Spleen (tissue), 11 donors: ENCODE measurements around the gene TRMT13. TPM values are rescaled to one million over a fixed set of nuclear protein-coding genes. Genes with fewer than 3 reads are reported as not detected.

Experiments
- DNase-seq: peaks from one replicate; pipeline ENCODE4 v3.0.0-alpha.2; 2020
- H3K27ac ChIP-seq, 8 donors: fragments of 200-600 bp; sonication (generic) in 7 of 8; 1 replicate in 4 of 8; 2 replicates in 4 of 8; pipeline versions ENCODE4 v1.5.0 to v1.8.0; 2016 to 2021; ENCODE audit warnings: inconsistent platforms in 4 of 8, mild to moderate bottlenecking in 4 of 8, moderate library complexity in 1 of 8
- H3K27me3 ChIP-seq, 7 donors: fragments of 200-600 bp; sonication (generic) in 6 of 7; replicated peaks in 1 of 7; 1 replicate in 4 of 7; 2 replicates in 3 of 7; pipeline versions ENCODE4 v1.5.0 to v1.8.0; 2016 to 2021; ENCODE audit warnings: inconsistent platforms in 3 of 7, mild to moderate bottlenecking in 1 of 7
- H3K36me3 ChIP-seq, 6 donors: fragments of 200-600 bp; sonication (generic) in 5 of 6; 1 replicate in 4 of 6; 2 replicates in 2 of 6; pipeline versions ENCODE4 v1.5.0 to v1.8.0; 2016 to 2021; ENCODE audit warnings: inconsistent platforms in 2 of 6
- H3K4me1 ChIP-seq, 6 donors: fragments of 200-600 bp; sonication (generic) in 5 of 6; 1 replicate in 3 of 6; 2 replicates in 3 of 6; pipeline versions ENCODE4 v1.5.0 to v1.8.0; 2016 to 2021; ENCODE audit warnings: inconsistent platforms in 3 of 6
- H3K4me3 ChIP-seq, 8 donors: fragments of 200-600 bp; sonication (generic) in 7 of 8; 1 replicate in 4 of 8; 2 replicates in 4 of 8; pipeline versions ENCODE4 v1.5.0 to v1.8.0; 2016 to 2021; ENCODE audit warnings: inconsistent platforms in 4 of 8, mild to moderate bottlenecking in 4 of 8, moderate library complexity in 2 of 8
- H3K9me3 ChIP-seq, 8 donors: fragments of 200-600 bp; sonication (generic) in 7 of 8; 1 replicate in 4 of 8; 2 replicates in 4 of 8; pipeline versions ENCODE4 v1.5.0 to v1.8.0; 2016 to 2021; ENCODE audit warnings: inconsistent platforms in 4 of 8
- CTCF ChIP-seq, 11 experiments: fragments of 200-600 bp in 7 of 11; fragments of 450-650 bp in 4 of 11; sonication (generic) in 4 of 11; IDR thresholded peaks in 8 of 11; conservative IDR thresholded peaks in 3 of 11; 1 replicate in 7 of 11; 2 replicates in 4 of 11; pipeline versions ENCODE4 v1.4.0 to v1.8.0; 2016 to 2021; ENCODE audit warnings: antibody characterized with exemption in 11 of 11, inconsistent platforms in 4 of 11, mild to moderate bottlenecking in 1 of 11
- POLR2A ChIP-seq, 3 donors: fragments of 450-650 bp; IDR thresholded peaks; one replicate each; pipeline ENCODE4 v1.5.1; 2017; ENCODE audit warnings: antibody characterized with exemption in 3 of 3, mild to moderate bottlenecking in 1 of 3
- POLR2AphosphoS5 ChIP-seq, 3 donors: sonication (generic); formaldehyde crosslinking; IDR thresholded peaks; one replicate each; pipeline ENCODE4 v1.5.1; 2017; ENCODE audit warnings: antibody characterized with exemption in 3 of 3
- WGBS, 5 donors: extraction: QIAGEN DNeasy Blood & Tissue Kit in 3 of 5; methylation state at CpG; one replicate each; pipeline versions ENCODE4 v1.1.5 to v1.1.7; 2013 to 2018; 5-methylcytosine and 5-hydroxymethylcytosine counted together
- intact Hi-C: fragments of 100-400 bp; cut with DNase I; formaldehyde crosslinking; loops from one replicate; pipeline ENCODE4 v1.15.0; 2023; ENCODE audit warnings: low total_unique reads
- polyA plus RNA-seq, 3 donors: library from polyadenylated mRNA; stranded (reverse); fragments of 200-250 nt; gene quantifications; one replicate each; pipeline ENCODE4 v1.2.1, GENCODE V29; 2013
- total RNA-seq, 7 donors: library from RNA; depleted of rRNA in 3 of 7; stranded (reverse); fragments of >200 nt in 3 of 7; fragmentation: NEBNext Ultra II Directional in 4 of 7; extraction: Animal tissue kit (Norgen Biotek cat#: 25700) in 4 of 7; gene quantifications; one replicate each; pipeline versions ENCODE4 v1.1.0 to v1.2.1, GENCODE V29; 2016 to 2021
- donor health status: healthy with polysubstance abuse.
- donor health status: DM: no; HTN: no; CAD: no; lungs with moderate emphysema.
- donor health status: DM: no; HTN: no; CAD: no.
- donor health status: Bipolar disorder and iron deficiency.
- donor health status: healthy.
- donor health status: DM: no; HTN: no; CAD: no.
- donor health status: DM: yes; HTN: yes; CAD: no.

The TRMT13 gene
- total and polyA plus RNA-seq, 10 donors, result 14.0 to 37.6 (median 21.6) TPM

- H3K4me1 ChIP-seq, result peaks cover 0 to 6% (median 1%) of the 10 kb centered on the region in 6 donors
- no peak for TF ChIP-seq POLR2AphosphoS5 (IDR thresholded peaks at IDR 0.05)
- TF ChIP-seq POLR2A (IDR thresholded peaks at IDR 0.05), result no peak
- no peak for TF ChIP-seq CTCF (IDR thresholded peaks at IDR 0.05 in 8 of 11, conservative IDR thresholded peaks at IDR 0.05 in 3 of 11)
- no peak for DNase-seq
- intact Hi-C loops, result no loop called here
- no peak overlapping the region for H3K4me3 ChIP-seq
- 88 to 94% (median 90%) methylated on average over 4 of the region's 4 CpGs for WGBS, 5 donors
- peaks cover 0 to 98% (median 91%) of the 10 kb centered on the region in 6 donors for H3K36me3 ChIP-seq
- H3K27ac ChIP-seq, result no peak overlapping the region
- no peaks in the 10 kb centered on the region for H3K27me3 ChIP-seq
- H3K9me3 ChIP-seq, result no peaks in the 10 kb centered on the region
Observed at GRCh38 chr1:100141192-100141591, 8.2 kb downstream of the TRMT13 start.

DNA sequence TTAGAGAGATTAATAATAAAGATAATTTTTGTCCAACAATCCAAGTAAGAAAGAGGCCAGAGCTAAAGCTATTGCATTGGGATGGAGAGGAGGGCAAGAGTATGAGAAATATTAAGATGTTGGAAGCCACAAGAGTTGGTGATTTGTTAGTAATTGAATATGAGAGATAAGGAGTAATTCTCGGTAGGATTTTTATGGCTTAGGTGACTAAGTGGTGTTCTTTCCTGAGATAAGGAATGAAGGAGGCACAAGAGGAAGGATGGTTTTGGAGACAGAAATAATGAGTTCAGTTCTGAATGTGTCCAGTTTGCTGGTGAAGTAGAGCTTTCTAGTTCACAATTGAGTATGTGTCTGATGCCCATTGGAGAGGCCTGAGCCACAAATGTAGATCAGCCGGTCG is 9.4 kb downstream of the TRMT13 start:
- Histone ChIP-seq H3K27ac (no peak overlapping the region), H3K27me3 (no peaks in the 10 kb centered on the region), H3K4me3 (no peak overlapping the region), H3K9me3 (no peaks in the 10 kb centered on the region), H3K36me3 (peaks cover 0 to 100% (median 96%) of the 10 kb centered on the region in 6 donors), H3K4me1 (no peaks in the 10 kb centered on the region)
- 88 to 96% (median 93%) methylated on average over 3 of the region's 3 CpGs for WGBS, 5 donors
- TF ChIP-seq POLR2AphosphoS5 (IDR thresholded peaks at IDR 0.05) (no peak), POLR2A (IDR thresholded peaks at IDR 0.05) (no peak)
- no peak for DNase-seq
- intact Hi-C loops, result no loop called here

GRCh38 chr1:100145116-100145515 is 12.2 kb downstream of the TRMT13 start:
- intact Hi-C loops, result no loop called here
- no peak overlapping the region for H3K27ac ChIP-seq
- DNase-seq, result no peak
- peaks cover 0 to 100% (median 91%) of the 10 kb centered on the region in 6 donors for H3K36me3 ChIP-seq
- H3K9me3 ChIP-seq, result no peaks in the 10 kb centered on the region
- TF ChIP-seq POLR2A (IDR thresholded peaks at IDR 0.05) (no peak), POLR2AphosphoS5 (IDR thresholded peaks at IDR 0.05) (no peak), CTCF (IDR thresholded peaks at IDR 0.05 in 8 of 11, conservative IDR thresholded peaks at IDR 0.05 in 3 of 11) (no peak)
- WGBS, 5 donors, result 94 to 97% (median 95%) methylated on average over 3 of the region's 3 CpGs
- H3K4me1 ChIP-seq, result no peaks in the 10 kb centered on the region
- no peaks in the 10 kb centered on the region for H3K27me3 ChIP-seq
- no peak overlapping the region for H3K4me3 ChIP-seq

GRCh38 chr1:100146958-100147357 is 14.0 kb downstream of the TRMT13 start:
- WGBS, 5 donors, result 95 to 100% (median 98%) methylated on average over 1 of the region's 1 CpG
- Histone ChIP-seq H3K27me3 (no peaks in the 10 kb centered on the region), H3K9me3 (no peaks in the 10 kb centered on the region), H3K27ac (no peak overlapping the region), H3K4me3 (no peak overlapping the region), H3K4me1 (peaks cover 0 to 8% (median 3%) of the 10 kb centered on the region in 6 donors), H3K36me3 (peaks cover 0 to 90% (median 75%) of the 10 kb centered on the region in 6 donors)
- DNase-seq, result no peak
- no peak for TF ChIP-seq POLR2AphosphoS5 (IDR thresholded peaks at IDR 0.05)
- TF ChIP-seq CTCF (IDR thresholded peaks at IDR 0.05 in 8 of 11, conservative IDR thresholded peaks at IDR 0.05 in 3 of 11), result no peak
- TF ChIP-seq POLR2A (IDR thresholded peaks at IDR 0.05), result no peak
- intact Hi-C loops, result no loop called here

GRCh38 chr1:100147875-100148274 is 14.9 kb downstream of the TRMT13 start:
- WGBS, 5 donors, result 92 to 95% (median 92%) methylated on average over 4 of the region's 4 CpGs
- Histone ChIP-seq H3K4me1 (peaks cover 0 to 14% (median 10%) of the 10 kb centered on the region in 6 donors), H3K36me3 (peaks cover 0 to 81% (median 66%) of the 10 kb centered on the region in 6 donors), H3K27me3 (no peaks in the 10 kb centered on the region), H3K27ac (no peak overlapping the region), H3K9me3 (no peaks in the 10 kb centered on the region), H3K4me3 (no peak overlapping the region)
- TF ChIP-seq POLR2A (IDR thresholded peaks at IDR 0.05), result no peak
- TF ChIP-seq POLR2AphosphoS5 (IDR thresholded peaks at IDR 0.05), result no peak
- intact Hi-C loops, result no loop called here
- DNase-seq, result no peak
